GM20431 (cell line): ENCODE results near the gene ELMO1.

Experiments used
- in situ Hi-C: fragments of 300-500 bp; cut with MseI, MboI; formaldehyde crosslinking; loops from one replicate; pipeline ENCODE4 v1.15.0; 2020; ENCODE audit warnings: low sequenced_read_pairs; ENCODE audit not compliant: unreplicated experiment

Gene ELMO1

GRCh38 chr7:37097983-37098382 lies 350.7 kb downstream of the ELMO1 start:
- in situ Hi-C loops = no loop called here

- in situ Hi-C loops = no loop called here
These were observed 351.4 kb downstream of the ELMO1 start for GRCh38 chr7:37097276-37097675.

GRCh38 chr7:37096341-37096740 lies 352.3 kb downstream of the ELMO1 start:
- in situ Hi-C loops = no loop called here

- in situ Hi-C loops = no loop called here
These were observed 353.5 kb downstream of the ELMO1 start for GRCh38 chr7:37095122-37095521.

- in situ Hi-C loops = no loop called here
These were observed 355.4 kb downstream of the ELMO1 start for GRCh38 chr7:37093257-37093656.

- in situ Hi-C loops = no loop called here
These were observed 356.1 kb downstream of the ELMO1 start for GRCh38 chr7:37092548-37092947.

- in situ Hi-C loops = no loop called here
These were observed 358.7 kb downstream of the ELMO1 start for GRCh38 chr7:37089972-37090371.

GRCh38 chr7:37085600-37085999 lies 363.1 kb downstream of the ELMO1 start:
- in situ Hi-C loops = no loop called here

GRCh38 chr7:37084303-37084702 lies 364.4 kb downstream of the ELMO1 start:
- in situ Hi-C loops = no loop called here

- in situ Hi-C loops = no loop called here
These were observed 365.2 kb downstream of the ELMO1 start for GRCh38 chr7:37083311-37084096.

GRCh38 chr7:37081436-37081835 lies 367.2 kb downstream of the ELMO1 start:
- in situ Hi-C loops = no loop called here

- in situ Hi-C loops = no loop called here
These were observed 369.2 kb downstream of the ELMO1 start for GRCh38 chr7:37079420-37079819.

- in situ Hi-C loops = no loop called here
These were observed 372.0 kb downstream of the ELMO1 start for GRCh38 chr7:37076668-37077067.

- in situ Hi-C loops = no loop called here
These were observed 374.3 kb downstream of the ELMO1 start for GRCh38 chr7:37074370-37074769.

GRCh38 chr7:37071124-37071523 lies 377.5 kb downstream of the ELMO1 start:
- in situ Hi-C loops = no loop called here

- in situ Hi-C loops = no loop called here
These were observed 378.2 kb downstream of the ELMO1 start for GRCh38 chr7:37070471-37070870.

GRCh38 chr7:37070031-37070430 lies 378.6 kb downstream of the ELMO1 start:
- in situ Hi-C loops = no loop called here

GRCh38 chr7:37069336-37069735 lies 379.3 kb downstream of the ELMO1 start:
- in situ Hi-C loops = no loop called here

GRCh38 chr7:37068902-37069301 lies 379.8 kb downstream of the ELMO1 start:
- in situ Hi-C loops = no loop called here

- in situ Hi-C loops = no loop called here
These were observed 380.6 kb downstream of the ELMO1 start for GRCh38 chr7:37068038-37068437.

GRCh38 chr7:37065779-37066271 lies 382.8 kb downstream of the ELMO1 start:
- in situ Hi-C loops = no loop called here

- in situ Hi-C loops = no loop called here
These were observed 386.2 kb downstream of the ELMO1 start for GRCh38 chr7:37062560-37062859.
